Small intestine (tissue), 7 donors: ENCODE data around the gene PRSS50. TPM values are rescaled to one million over a fixed set of nuclear protein-coding genes. Genes with fewer than 3 reads are reported as not detected.

Experiments used
- DNase-seq, 2 donors: peaks; one replicate each; pipeline versions ENCODE4 v3.0.0 to v3.0.0-alpha.2; 2013
- FAIRE-seq: peaks from 2 replicates; lab custom pipeline; 2012; peaks lifted over from hg19 to GRCh38; lab: Jason Lieb, UNC
- H3K27ac ChIP-seq, 3 donors: one replicate each; pipeline ENCODE4 v1.5.1; 2013; ENCODE audit warnings: low read length in 2 of 3, mild to moderate bottlenecking in 2 of 3, control low read depth in 1 of 3, inconsistent platforms in 1 of 3, low read depth in 1 of 3, moderate library complexity in 1 of 3
- H3K27me3 ChIP-seq, 3 donors: one replicate each; pipeline ENCODE4 v1.6.1; 2013; ENCODE audit warnings: low read length in 3 of 3, inconsistent platforms in 1 of 3; ENCODE audit not compliant: control insufficient read depth in 3 of 3, insufficient read depth in 3 of 3
- H3K36me3 ChIP-seq, 3 donors: one replicate each; pipeline ENCODE4 v1.6.1; 2013; ENCODE audit warnings: low read length in 3 of 3, inconsistent platforms in 1 of 3, low read depth in 1 of 3, mild to moderate bottlenecking in 1 of 3, moderate library complexity in 1 of 3; ENCODE audit not compliant: control insufficient read depth in 3 of 3, insufficient read depth in 2 of 3
- H3K4me1 ChIP-seq, 3 donors: one replicate each; pipeline ENCODE4 v1.6.1; 2013; ENCODE audit warnings: low read length in 2 of 3, inconsistent platforms in 1 of 3, low read depth in 1 of 3, mild to moderate bottlenecking in 1 of 3, moderate library complexity in 1 of 3; ENCODE audit not compliant: control insufficient read depth in 3 of 3, insufficient read depth in 2 of 3
- H3K4me3 ChIP-seq, 3 donors: one replicate each; pipeline ENCODE4 v1.5.1; 2013; ENCODE audit warnings: low read length in 3 of 3, control low read depth in 1 of 3, inconsistent platforms in 1 of 3, low read depth in 1 of 3, mild to moderate bottlenecking in 1 of 3, moderate library complexity in 1 of 3
- H3K9me3 ChIP-seq, 2 donors: one replicate each; pipeline ENCODE4 v1.6.1; 2013; ENCODE audit warnings: low read depth in 1 of 2, low read length in 1 of 2; ENCODE audit not compliant: control insufficient read depth in 2 of 2, insufficient read depth in 1 of 2
- WGBS, 3 donors: extraction: QIAGEN DNeasy Blood & Tissue Kit; methylation state at CpG; one replicate each; pipeline ENCODE4 v1.1.7; 2013; 5-methylcytosine and 5-hydroxymethylcytosine counted together
- polyA plus RNA-seq, 4 donors: library from polyadenylated mRNA; stranded (reverse) in 3 of 4; unstranded in 1 of 4; fragments of 200-250 nt in 3 of 4; fragments of 120-200 nt in 1 of 4; gene quantifications; one replicate each; pipeline versions ENCODE4 v1.2.1 to v1.2.3, GENCODE V29; 2013
- donor health status: healthy with polysubstance abuse.
- donor health status: control.
- donor health status: control.
- donor health status: Bipolar disorder and iron deficiency.
- donor health status: healthy.

Gene PRSS50
- polyA plus RNA-seq, 4 donors: 0.01 to 3.7 TPM; not detected in 2

DNA sequence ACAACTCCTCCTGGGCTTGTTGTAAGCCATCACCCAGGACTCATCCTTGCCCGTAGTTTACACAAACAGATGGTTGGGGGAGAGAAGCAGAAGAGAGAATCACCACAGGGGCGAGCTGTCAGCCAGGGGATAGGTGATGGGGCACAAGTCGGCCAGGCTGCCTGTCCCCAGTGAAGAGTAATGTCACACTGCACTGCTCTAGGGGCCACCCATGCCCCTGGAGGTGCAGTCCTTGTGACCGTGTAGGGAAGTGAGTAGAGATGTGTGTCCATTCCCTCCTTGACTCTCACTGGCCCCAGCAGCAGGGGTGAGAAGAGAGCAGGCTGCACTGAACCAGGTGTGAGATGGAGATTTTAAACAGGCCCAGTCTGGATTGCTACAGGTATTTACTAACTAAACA lies 17.1 kb upstream of the PRSS50 start:
- Histone ChIP-seq H3K9me3 (no peaks in the 10 kb centered on the region), H3K4me3 (no peak overlapping the region), H3K27me3 (no peaks in the 10 kb centered on the region), H3K36me3 (no peaks in the 10 kb centered on the region), H3K4me1 (no peaks in the 10 kb centered on the region), H3K27ac (no peak overlapping the region)
- WGBS, 3 donors: 62 to 76% (median 71%) methylated on average over 4 of the region's 4 CpGs
- FAIRE-seq (no peak), DNase-seq (no peak)

- H3K4me1 ChIP-seq: no peaks in the 10 kb centered on the region
Observed at GRCh38 chr3:46733026-46733800, 15.5 kb upstream of the PRSS50 start.

DNA sequence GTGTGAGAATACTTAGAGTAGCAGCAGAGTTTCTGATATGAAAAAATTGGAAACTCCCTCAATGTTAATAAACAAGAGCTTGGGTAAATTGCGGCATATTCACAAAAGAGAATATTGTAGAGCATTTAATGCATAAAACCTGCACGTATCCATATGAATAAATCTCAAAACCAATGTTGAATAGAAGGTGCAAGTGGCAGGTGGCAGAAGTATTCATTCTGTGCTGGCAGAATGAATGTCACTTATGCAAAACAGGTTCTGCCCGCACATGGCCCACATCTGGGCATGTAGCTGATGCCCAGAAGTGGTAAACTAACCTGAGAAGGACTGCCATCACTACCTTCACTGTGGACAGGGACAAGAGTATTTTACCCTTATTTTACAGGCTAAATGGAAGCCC lies 14.1 kb upstream of the PRSS50 start:
- Histone ChIP-seq H3K27me3 (no peaks in the 10 kb centered on the region), H3K4me1 (no peaks in the 10 kb centered on the region), H3K36me3 (no peaks in the 10 kb centered on the region), H3K27ac (no peak overlapping the region), H3K9me3 (no peaks in the 10 kb centered on the region), H3K4me3 (no peak overlapping the region)
- no peak for DNase-seq
- FAIRE-seq: no peak
- 82 to 87% (median 86%) methylated on average over 3 of the region's 3 CpGs for WGBS, 3 donors

More at GRCh38 chr3:46733026-46733800, 15.5 kb upstream of the PRSS50 start:
- DNase-seq (no peak), FAIRE-seq (no peak)
- Histone ChIP-seq H3K27me3 (no peaks in the 10 kb centered on the region), H3K9me3 (no peaks in the 10 kb centered on the region), H3K36me3 (no peaks in the 10 kb centered on the region), H3K4me3 (no peak overlapping the region), H3K27ac (no peak overlapping the region)
- 79 to 80% (median 79%) methylated on average over 9 of the region's 9 CpGs for WGBS, 3 donors

DNA sequence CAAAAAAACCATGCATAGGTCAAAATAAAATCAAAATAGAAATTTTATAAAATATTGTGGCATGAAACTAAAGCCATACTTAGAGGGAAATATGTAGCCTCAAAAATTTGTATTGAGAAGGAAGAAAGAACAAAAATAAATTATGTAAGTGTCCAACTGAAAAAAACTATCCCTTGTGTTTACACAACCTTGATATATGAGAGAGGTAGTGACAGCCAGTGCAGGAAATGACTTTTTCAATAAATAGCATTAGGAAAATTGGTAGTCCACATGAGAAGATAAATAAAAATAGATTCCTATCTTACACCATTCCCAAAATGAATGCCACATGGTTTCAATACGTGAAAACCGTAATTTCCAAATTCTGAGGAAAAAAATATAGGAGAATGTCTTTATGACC lies 13.2 kb upstream of the PRSS50 start:
- H3K9me3 ChIP-seq: no peaks in the 10 kb centered on the region
- no peak for DNase-seq
- H3K36me3 ChIP-seq: no peaks in the 10 kb centered on the region
- no peak for FAIRE-seq
- 83 to 89% (median 85%) methylated on average over 2 of the region's 2 CpGs for WGBS, 3 donors
- H3K27me3 ChIP-seq: no peaks in the 10 kb centered on the region
- H3K4me3 ChIP-seq: no peak overlapping the region
- no peak overlapping the region for H3K27ac ChIP-seq
- H3K4me1 ChIP-seq: no peaks in the 10 kb centered on the region

DNA sequence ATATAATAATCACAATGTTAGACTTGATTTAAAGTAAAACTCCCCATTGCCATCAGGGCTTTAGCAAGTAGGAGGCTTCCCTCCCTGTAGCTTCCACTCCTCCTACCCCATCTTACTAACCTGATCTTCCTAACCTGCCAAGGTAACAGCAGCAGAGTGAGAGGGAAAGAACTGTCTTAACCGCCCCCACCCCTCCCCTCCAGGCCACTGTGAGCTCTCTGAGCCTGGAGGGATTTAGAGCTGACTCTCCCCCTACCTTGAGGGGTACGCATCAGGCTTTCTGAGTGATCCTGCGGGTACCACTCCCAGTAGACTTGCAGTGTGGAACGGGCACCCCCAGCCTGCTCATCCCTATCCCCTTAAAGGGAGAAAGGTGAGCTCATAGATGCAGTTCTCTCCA lies 11.4 kb upstream of the PRSS50 start:
- Histone ChIP-seq H3K4me1 (no peaks in the 10 kb centered on the region), H3K4me3 (no peak overlapping the region), H3K36me3 (no peaks in the 10 kb centered on the region), H3K9me3 (no peaks in the 10 kb centered on the region), H3K27me3 (no peaks in the 10 kb centered on the region), H3K27ac (no peak overlapping the region)
- FAIRE-seq (no peak), DNase-seq (no peak)
- 87 to 93% (median 92%) methylated on average over 4 of the region's 4 CpGs for WGBS, 3 donors

GRCh38 chr3:46725621-46726314 lies 8.1 kb upstream of the PRSS50 start:
- WGBS, 3 donors: 67 to 72% (median 71%) methylated on average over 6 of the region's 6 CpGs
- Histone ChIP-seq H3K9me3 (peaks cover 0 to 4% of the 10 kb centered on the region in 2 donors), H3K27me3 (no peaks in the 10 kb centered on the region), H3K4me1 (no peaks in the 10 kb centered on the region), H3K27ac (no peak overlapping the region), H3K4me3 (no peak overlapping the region), H3K36me3 (no peaks in the 10 kb centered on the region)
- DNase-seq (no peak), FAIRE-seq (no peak)

DNA sequence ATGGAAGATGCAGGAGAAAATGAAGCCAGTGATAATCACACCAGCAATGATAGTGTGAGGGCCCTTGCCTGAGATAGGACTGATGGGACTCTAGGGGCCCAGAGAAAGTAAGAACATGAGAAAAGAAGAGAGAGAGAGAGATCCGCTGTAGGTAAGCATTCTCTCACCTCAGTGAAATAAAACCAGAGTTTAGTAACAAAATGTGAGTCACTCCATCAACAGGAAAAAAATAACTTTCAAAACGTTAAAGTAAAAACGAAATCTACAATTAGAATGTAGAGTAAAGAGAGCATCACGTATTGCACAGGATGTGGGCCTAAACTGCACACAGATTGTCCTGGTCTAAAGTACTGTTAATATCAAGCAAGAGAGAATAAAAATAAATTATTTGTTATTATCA lies 6.8 kb upstream of the PRSS50 start:
- peaks cover 0 to 3% (median 0%) of the 10 kb centered on the region in 3 donors for H3K27me3 ChIP-seq
- H3K27ac ChIP-seq: no peak overlapping the region
- H3K9me3 ChIP-seq: peaks cover 0 to 4% of the 10 kb centered on the region in 2 donors
- no peak overlapping the region for H3K4me3 ChIP-seq
- no peak for FAIRE-seq
- no peak for DNase-seq
- WGBS, 3 donors: 68 to 80% (median 74%) methylated on average over 4 of the region's 4 CpGs
- H3K36me3 ChIP-seq: no peaks in the 10 kb centered on the region
- H3K4me1 ChIP-seq: no peaks in the 10 kb centered on the region

DNA sequence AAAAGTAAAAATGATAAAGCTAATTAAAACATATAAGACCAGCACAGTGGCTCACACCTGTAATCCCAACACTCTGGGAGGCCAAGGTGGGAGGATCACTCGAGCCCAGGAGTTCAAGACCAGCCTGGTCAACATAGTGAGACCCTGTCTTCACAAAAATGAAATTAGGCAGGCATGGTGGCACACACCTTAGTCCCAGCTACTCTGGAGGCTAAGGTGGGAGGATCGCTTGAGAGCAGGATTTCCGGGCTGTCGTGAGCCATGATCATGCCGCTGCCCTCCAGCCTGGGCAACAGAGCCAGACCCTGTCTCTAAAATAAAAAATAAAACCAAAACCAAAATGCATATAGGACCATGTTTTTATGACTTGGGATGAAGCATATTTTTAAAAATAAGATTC lies 4.8 kb upstream of the PRSS50 start:
- WGBS, 3 donors: 78 to 91% (median 78%) methylated on average over 5 of the region's 5 CpGs
- Histone ChIP-seq H3K36me3 (no peaks in the 10 kb centered on the region), H3K4me1 (no peaks in the 10 kb centered on the region), H3K4me3 (no peak overlapping the region), H3K9me3 (peaks cover 0 to 4% of the 10 kb centered on the region in 2 donors), H3K27me3 (peaks cover 0 to 6% (median 0%) of the 10 kb centered on the region in 3 donors), H3K27ac (no peak overlapping the region)
- DNase-seq: no peak
- no peak for FAIRE-seq
